Suprapubic skin (tissue), 3 donors: Measurements from ENCODE around the gene NBPF11.
"Not testable (repeated sequence)": the region's sequence is repeated elsewhere in the genome, so short reads cannot be mapped to it uniquely, and the experiment has no call there.

Experiments
- EP300 ChIP-seq: sonication (generic); formaldehyde crosslinking; IDR thresholded peaks from one replicate; pipeline ENCODE4 v1.6.1; 2017; ENCODE audit warnings: antibody characterized with exemption
- TF ChIP-seq, protein P1 (sequence below), 2 donors: fragments of 200-600 bp in 1 of 2; fragments of 450-650 bp in 1 of 2; sonication (generic) in 1 of 2; IDR thresholded peaks; one replicate each; pipeline ENCODE4 v1.5.1; 2016 to 2019; ENCODE audit warnings: antibody characterized with exemption in 2 of 2, mild to moderate bottlenecking in 1 of 2, moderate library complexity in 1 of 2

GRCh38 chr1:148141936-148142335, 10.1 kb downstream of the NBPF11 start:
- TF ChIP-seq EP300 = not testable (repeated sequence)
- TF ChIP-seq, protein P1, sequence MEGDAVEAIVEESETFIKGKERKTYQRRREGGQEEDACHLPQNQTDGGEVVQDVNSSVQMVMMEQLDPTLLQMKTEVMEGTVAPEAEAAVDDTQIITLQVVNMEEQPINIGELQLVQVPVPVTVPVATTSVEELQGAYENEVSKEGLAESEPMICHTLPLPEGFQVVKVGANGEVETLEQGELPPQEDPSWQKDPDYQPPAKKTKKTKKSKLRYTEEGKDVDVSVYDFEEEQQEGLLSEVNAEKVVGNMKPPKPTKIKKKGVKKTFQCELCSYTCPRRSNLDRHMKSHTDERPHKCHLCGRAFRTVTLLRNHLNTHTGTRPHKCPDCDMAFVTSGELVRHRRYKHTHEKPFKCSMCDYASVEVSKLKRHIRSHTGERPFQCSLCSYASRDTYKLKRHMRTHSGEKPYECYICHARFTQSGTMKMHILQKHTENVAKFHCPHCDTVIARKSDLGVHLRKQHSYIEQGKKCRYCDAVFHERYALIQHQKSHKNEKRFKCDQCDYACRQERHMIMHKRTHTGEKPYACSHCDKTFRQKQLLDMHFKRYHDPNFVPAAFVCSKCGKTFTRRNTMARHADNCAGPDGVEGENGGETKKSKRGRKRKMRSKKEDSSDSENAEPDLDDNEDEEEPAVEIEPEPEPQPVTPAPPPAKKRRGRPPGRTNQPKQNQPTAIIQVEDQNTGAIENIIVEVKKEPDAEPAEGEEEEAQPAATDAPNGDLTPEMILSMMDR (IDR thresholded peaks at IDR 0.05) = not testable (repeated sequence)
